ENCODE measurements around the gene ANKS1B.
"Not testable (repeated sequence)": the region's sequence is repeated elsewhere in the genome, so short reads cannot be mapped to it uniquely, and the experiment has no call there.

ANKS1B gene

DNA sequence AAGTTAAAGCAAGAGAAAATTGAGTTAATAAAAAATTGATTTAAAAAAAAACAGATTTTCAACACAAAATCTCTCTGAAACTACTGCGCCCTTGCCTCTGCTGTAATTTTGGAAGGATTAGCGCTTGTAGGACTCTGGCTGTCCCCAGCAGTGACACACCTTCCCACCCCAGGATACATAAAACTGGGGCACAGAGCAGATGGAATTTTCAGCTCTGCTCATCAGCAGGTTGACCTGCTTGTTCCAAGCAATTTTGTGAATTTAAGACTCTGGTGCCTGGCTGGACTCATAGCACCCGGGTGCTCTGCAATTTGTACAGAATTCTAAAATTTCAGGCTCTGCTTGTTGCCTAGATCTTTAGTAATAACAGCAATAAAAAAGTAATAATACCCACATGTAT, 595.0 kb downstream of the ANKS1B start:
- in situ Hi-C loops (cut with MboI; ENCODE audit: low sequenced_read_pairs) = no loop called here

- in situ Hi-C loops (cut with MboI; ENCODE audit: low sequenced_read_pairs) = no loop called here
Measured at GRCh38 chr12:99388671-99389195, 596.0 kb downstream of the ANKS1B start.

GRCh38 chr12:99387661-99388060, 597.1 kb downstream of the ANKS1B start:
- in situ Hi-C loops (cut with MboI; ENCODE audit: low sequenced_read_pairs) = no loop called here

- in situ Hi-C loops (cut with MboI; ENCODE audit: low sequenced_read_pairs) = no loop called here
Measured at GRCh38 chr12:99386907-99387306, 597.8 kb downstream of the ANKS1B start.

GRCh38 chr12:99383258-99383657, 601.5 kb downstream of the ANKS1B start:
- in situ Hi-C loops (cut with MboI; ENCODE audit: low sequenced_read_pairs) = no loop called here

GRCh38 chr12:99381992-99382391, 602.7 kb downstream of the ANKS1B start:
- in situ Hi-C loops (cut with MboI; ENCODE audit: low sequenced_read_pairs) = no loop called here

GRCh38 chr12:99380701-99381100, 604.0 kb downstream of the ANKS1B start:
- in situ Hi-C loops (cut with MboI; ENCODE audit: low sequenced_read_pairs) = no loop called here

DNA sequence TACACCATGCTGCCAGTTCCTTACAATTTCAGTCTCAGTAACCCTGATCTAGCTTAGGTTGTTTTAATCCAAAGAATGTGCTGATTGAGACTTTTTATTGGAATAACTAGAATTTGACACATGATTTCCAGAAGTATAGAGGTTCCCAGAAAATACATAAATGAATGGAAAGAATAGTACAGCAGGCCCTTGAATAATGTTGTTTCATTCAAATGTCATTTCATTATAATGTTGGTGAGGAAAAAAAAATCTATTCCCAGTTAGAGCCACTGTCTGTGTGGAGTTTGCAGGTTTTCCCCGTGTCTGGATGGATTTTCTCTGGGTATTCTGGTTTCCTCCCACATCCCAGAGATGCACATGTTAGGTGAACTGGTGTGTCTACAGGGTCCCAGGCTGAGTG, 610.7 kb downstream of the ANKS1B start:
- in situ Hi-C loops (cut with MboI; ENCODE audit: low sequenced_read_pairs) = no loop called here

- in situ Hi-C loops (cut with MboI; ENCODE audit: low sequenced_read_pairs) = no loop called here
Measured at GRCh38 chr12:99372257-99372920, 612.3 kb downstream of the ANKS1B start.

GRCh38 chr12:99370421-99371138, 614.2 kb downstream of the ANKS1B start:
- in situ Hi-C loops (cut with MboI; ENCODE audit: low sequenced_read_pairs) = no loop called here

- in situ Hi-C loops (cut with MboI; ENCODE audit: low sequenced_read_pairs) = no loop called here
Measured at GRCh38 chr12:99367181-99367580, 617.6 kb downstream of the ANKS1B start.

DNA sequence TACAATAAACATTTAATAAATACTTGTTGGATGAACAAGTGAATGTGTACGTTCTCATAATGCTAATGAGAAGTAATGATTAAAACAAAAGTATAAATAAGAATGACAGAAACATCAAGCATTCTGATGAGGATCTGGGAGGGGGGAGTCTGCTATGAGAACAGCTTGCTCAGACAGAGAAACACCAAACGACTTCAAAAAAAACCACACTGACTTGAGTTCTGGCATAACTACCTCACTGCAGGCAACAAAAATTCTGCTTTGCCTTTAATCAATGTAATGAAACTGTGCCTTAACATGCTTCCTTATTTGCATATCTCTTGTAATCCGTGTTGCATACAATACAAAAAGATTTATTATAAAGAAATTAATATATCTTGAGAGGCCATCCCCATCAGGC, 632.5 kb downstream of the ANKS1B start:
- in situ Hi-C loops (cut with MboI; ENCODE audit: low sequenced_read_pairs) = no loop called here

DNA sequence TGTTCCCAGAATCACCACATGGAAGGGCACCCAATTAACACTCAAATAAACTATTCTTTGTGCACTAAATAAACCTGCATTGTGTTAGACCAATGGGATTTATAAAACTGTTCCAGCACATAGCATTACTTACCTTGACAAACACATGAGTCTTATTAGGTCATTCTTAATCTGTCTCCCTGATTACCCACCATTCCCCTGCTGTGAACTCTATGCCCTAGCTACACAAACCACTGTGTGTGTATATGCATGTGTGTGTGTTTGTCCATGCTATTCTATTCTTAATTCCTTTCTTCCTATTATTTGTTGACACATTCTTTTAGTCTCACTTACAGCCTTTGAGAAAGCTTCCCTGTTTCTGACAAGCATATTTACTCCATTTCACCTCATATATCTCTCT, 640.8 kb downstream of the ANKS1B start:
- in situ Hi-C loops (cut with MboI; ENCODE audit: low sequenced_read_pairs) = no loop called here

GRCh38 chr12:99339663-99340062, 645.1 kb downstream of the ANKS1B start:
- in situ Hi-C loops (cut with MboI; ENCODE audit: low sequenced_read_pairs) = no loop called here

DNA sequence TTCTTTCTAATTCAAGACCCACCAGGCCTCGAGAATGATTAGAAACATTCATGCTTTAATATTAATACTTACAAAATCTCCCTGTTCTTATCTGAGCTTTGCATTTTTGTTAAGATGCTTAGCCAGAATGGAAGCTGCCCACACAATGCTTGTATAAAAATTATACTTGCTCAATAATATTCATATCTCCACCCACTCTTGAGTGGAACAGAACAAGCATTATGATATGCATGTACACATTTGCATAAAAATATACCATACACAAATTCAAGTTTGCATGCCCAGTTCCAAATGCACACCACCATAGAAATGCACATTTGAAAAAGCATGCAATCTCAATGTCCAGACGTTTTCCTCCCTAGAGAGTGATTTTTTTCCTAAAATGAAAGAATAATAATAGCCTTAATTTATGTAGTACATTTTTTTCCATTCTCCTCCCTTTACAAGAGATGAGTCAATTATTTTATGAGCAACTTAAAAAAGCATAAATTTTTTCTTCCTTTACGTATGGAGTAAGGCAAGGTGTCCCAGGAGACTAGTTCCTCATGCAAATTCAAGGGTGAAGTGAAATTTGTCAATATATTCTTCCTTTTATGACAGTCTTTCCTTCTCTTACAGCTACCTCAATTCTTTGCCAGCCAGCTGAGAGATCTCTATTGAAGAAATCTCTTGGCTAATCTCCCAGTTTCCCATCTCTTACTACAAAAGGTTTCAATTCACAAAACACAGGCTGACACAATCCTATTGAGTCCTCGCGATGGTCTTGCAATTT, 650.3 kb downstream of the ANKS1B start:
- in situ Hi-C loops (cut with MboI; ENCODE audit: low sequenced_read_pairs) = no loop called here

DNA sequence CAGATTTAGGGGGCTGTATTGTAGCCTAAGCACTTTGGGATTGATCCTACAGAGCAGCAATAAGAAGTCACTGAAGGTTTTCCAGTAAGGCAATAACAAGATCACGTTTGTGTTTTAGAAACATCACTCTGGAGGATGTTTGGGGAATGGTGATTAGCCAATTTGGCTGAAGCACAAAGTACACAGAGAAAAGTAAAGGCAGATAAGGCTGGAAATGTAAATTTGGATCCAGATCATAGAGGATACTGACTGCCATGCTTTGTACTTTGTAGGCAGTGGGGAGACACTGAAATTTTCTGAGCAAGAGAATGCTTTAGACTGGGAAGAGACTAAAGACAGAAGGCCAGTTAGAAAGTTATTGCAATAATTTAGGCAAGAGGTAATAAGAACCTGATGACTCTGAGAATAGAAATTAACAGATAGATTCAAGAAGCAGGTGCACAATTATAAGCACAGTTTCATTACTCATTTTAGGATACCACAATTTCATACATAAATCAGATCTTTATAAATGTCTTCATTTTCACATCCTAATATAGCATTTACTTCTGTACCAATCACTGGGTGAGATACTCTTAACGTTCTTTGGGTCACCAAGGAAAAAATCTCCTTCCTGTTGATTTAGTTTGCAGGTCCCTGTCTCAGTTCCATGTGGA, 651.7 kb downstream of the ANKS1B start:
- in situ Hi-C loops (cut with MboI; ENCODE audit: low sequenced_read_pairs) = no loop called here

DNA sequence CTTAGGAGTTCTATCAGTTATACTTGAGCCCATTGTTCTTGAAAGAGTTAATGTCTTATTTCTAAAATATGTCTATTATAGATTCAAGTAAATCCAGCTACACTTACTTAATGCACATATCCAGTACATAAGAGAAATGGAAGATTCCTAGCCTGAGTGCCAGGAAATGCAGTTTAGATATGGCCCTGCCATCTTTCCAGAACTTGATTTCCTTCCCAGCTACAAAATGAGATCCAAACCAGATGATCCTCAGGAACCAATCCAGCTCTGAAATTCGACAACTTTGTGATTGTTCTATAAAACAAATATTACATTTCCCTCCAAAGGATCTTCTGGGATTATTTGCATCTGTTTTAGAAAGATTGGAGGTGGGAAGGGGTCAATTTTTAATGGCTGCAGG, 654.5 kb downstream of the ANKS1B start:
- in situ Hi-C loops (cut with MboI; ENCODE audit: low sequenced_read_pairs) = no loop called here

DNA sequence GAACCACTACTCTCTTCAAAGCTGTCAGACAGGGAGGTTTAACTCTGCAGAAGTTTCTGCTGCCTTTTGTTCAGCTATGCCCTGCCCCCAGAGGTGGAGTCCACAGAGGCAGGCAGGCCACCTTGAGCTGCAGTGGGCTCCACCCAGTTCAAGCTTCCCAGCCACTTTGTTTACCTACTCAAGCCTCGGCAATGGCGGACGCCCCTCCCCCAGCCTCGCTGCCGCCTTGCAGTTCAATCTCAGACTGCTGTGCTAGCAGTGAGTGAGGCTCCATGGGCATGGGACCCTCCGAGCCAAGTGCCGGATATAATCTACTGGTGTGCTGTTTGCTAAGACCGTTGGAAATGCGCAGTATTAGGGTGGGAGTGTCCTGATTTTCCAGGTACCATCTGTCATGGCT, 663.5 kb downstream of the ANKS1B start:
- in situ Hi-C loops (cut with MboI; ENCODE audit: low sequenced_read_pairs) = not testable (repeated sequence)

GRCh38 chr12:99311373-99311772, 673.4 kb downstream of the ANKS1B start:
- in situ Hi-C loops (cut with MboI; ENCODE audit: low sequenced_read_pairs) = no loop called here

DNA sequence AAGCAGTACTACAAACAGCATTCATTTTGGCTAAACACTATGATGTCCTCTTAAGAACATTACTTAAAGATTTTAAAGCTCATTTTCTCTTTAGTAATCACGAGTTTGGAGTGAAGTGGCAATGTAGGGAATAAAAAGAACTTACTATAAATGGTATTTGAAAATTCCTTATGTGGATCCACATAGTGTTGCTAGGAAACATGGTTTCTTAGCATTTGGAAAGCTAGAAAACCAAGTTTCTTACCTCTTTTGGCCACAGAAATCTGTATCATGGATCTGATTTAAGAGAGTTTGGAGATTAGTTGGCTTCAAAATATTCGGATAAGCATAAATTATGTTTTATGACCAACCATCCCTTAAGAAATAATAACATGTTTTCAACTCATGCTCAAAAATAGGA, 674.9 kb downstream of the ANKS1B start:
- in situ Hi-C loops (cut with MboI; ENCODE audit: low sequenced_read_pairs) = no loop called here

- in situ Hi-C loops (cut with MboI; ENCODE audit: low sequenced_read_pairs) = no loop called here
Measured at GRCh38 chr12:99302874-99303273, 681.9 kb downstream of the ANKS1B start.
